OCI-LY7 (cell line): ENCODE data around the gene MFSD2A. TPM values are rescaled to one million over a fixed set of nuclear protein-coding genes. Genes with fewer than 3 reads are reported as not detected.
A peak's percentile ranks its signal among the peaks of the same experiment; 100 is the strongest.

Experiments used
- BruUV-seq: library from RNA; stranded (reverse); fragments of 400-500 nt; replicated peaks from 2 replicates; lab custom pipeline; 2021; lab: Mats Ljungman, UMichigan
- CTCF ChIA-PET: fragments of 300-600 bp; sonication (Branson Sonifier 250); formaldehyde crosslinking; loops from one replicate; lab custom pipeline; 2022; ENCODE audit warnings: antibody characterized with exemption; ENCODE audit not compliant: unreplicated experiment; lab: Charles Lee
- POLR2A ChIA-PET: fragments of 300-600 bp; sonication (Branson Sonifier 250); formaldehyde crosslinking; loops from one replicate; lab custom pipeline; 2022; ENCODE audit warnings: antibody characterized with exemption; lab: Charles Lee
- DNase-seq: peaks from one replicate; pipeline ENCODE4 v3.0.0-alpha.2; 2015; ENCODE audit warnings: low spot score
- H2AFZ ChIP-seq: fragments of 200-600 bp; sonication (generic), shearing (Covaris generic); 2 replicates; pipeline ENCODE4 v1.6.1; 2014; ENCODE audit warnings: mild to moderate bottlenecking, antibody characterized with exemption, low read length, moderate library complexity
- H3K27ac ChIP-seq: fragments of 200-600 bp; sonication (generic); 2 replicates; pipeline ENCODE4 v1.5.1; 2014; ENCODE audit warnings: mixed run types, low read depth, mild to moderate bottlenecking, moderate library complexity, low read length, inconsistent platforms; ENCODE audit not compliant: poor library complexity, severe bottlenecking
- H3K36me3 ChIP-seq: fragments of 200-600 bp; sonication (generic); 2 replicates; pipeline ENCODE4 v1.6.1; 2014; ENCODE audit warnings: mild to moderate bottlenecking, antibody characterized with exemption, low read length, moderate library complexity, mixed read lengths; ENCODE audit not compliant: insufficient read depth
- H3K4me1 ChIP-seq: fragments of 200-600 bp; sonication (generic); 2 replicates; pipeline ENCODE4 v1.5.1; 2014; ENCODE audit warnings: mild to moderate bottlenecking, low read length; ENCODE audit not compliant: insufficient read depth, poor library complexity, severe bottlenecking
- H3K4me2 ChIP-seq: fragments of 200-600 bp; sonication (generic); 2 replicates; pipeline ENCODE4 v1.6.1; 2014; ENCODE audit warnings: mild to moderate bottlenecking, low read length
- H3K4me3 ChIP-seq: fragments of 200-600 bp; sonication (generic); 2 replicates; pipeline ENCODE4 v1.5.1; 2014; ENCODE audit warnings: mild to moderate bottlenecking, low read depth, low read length; ENCODE audit not compliant: poor library complexity, severe bottlenecking
- H3K79me2 ChIP-seq: fragments of 200-600 bp; sonication (generic); 2 replicates; pipeline ENCODE4 v1.6.1; 2016; ENCODE audit warnings: low read depth, mild to moderate bottlenecking, low read length, moderate library complexity, mixed read lengths; ENCODE audit not compliant: insufficient read depth
- H3K9me2 ChIP-seq: fragments of 200-600 bp; sonication (generic); 2 replicates; pipeline ENCODE4 v1.6.1; 2016; ENCODE audit warnings: mild to moderate bottlenecking, low read length, mixed read lengths; ENCODE audit not compliant: insufficient read depth
- H3K9me3 ChIP-seq: fragments of 200-600 bp; sonication (generic); 2 replicates; pipeline ENCODE4 v1.6.1; 2014; ENCODE audit warnings: mild to moderate bottlenecking, mixed run types, low read length, mixed read lengths
- H4K20me1 ChIP-seq: fragments of 200-600 bp; sonication (generic); 2 replicates; pipeline ENCODE4 v1.6.1; 2014; ENCODE audit warnings: mild to moderate bottlenecking, antibody characterized with exemption, low read length, moderate library complexity, mixed read lengths; ENCODE audit not compliant: insufficient read depth
- EZH2phosphoT487 ChIP-seq: fragments of 200-600 bp; sonication (generic); IDR thresholded peaks from 2 replicates; pipeline ENCODE4 v1.6.1; 2018; ENCODE audit warnings: low read depth, borderline replicate concordance, mild to moderate bottlenecking, mixed run types, antibody characterized with exemption, low read length, moderate library complexity, mixed read lengths
- intact Hi-C: fragments of 100-400 bp; cut with micrococcal nuclease; formaldehyde crosslinking; loops from one replicate; pipeline ENCODE4 v1.10.0; 2022; ENCODE audit not compliant: unreplicated experiment
- total RNA-seq, 2 experiments: library from RNA; depleted of rRNA in 1 of 2; stranded (reverse); fragments of >200 nt in 1 of 2; shearing (Covaris generic) in 1 of 2; gene quantifications; 2 replicates each; pipeline ENCODE4 v1.2.3, GENCODE V29; 2014 to 2022
- TF ChIP-seq, protein P1 (sequence below): fragments of 200-600 bp; sonication (generic); conservative IDR thresholded peaks from 2 replicates; pipeline ENCODE4 v1.5.1; 2014; ENCODE audit warnings: mild to moderate bottlenecking, antibody characterized with exemption, low read length, moderate library complexity, mixed read lengths

The MFSD2A gene
- total RNA-seq, 2 experiments from 2014 or later = 9.9 to 13.4 TPM

DNA sequence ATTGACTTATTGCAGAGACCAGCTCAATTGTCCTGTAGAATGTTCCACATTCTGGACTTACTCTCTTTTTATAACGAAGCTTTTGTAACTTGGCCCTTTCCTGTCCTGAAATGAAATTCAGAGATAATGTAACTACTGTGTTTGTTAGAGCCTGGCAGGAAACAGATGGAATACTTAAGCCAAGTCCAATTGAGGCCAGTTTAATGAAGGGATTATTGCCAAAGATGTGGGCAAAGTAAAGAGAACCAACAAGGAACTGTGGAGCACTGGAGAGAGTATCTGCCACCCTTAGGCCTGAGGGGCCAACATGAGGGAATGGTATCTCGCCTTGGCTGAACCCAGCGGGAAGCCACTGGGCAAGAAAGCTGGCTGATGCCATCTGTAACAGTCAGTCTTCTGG, 32.9 kb downstream of the MFSD2A start:
- H3K4me3 ChIP-seq = no peak overlapping the region
- no peak overlapping the region for H3K27ac ChIP-seq
- no peaks in the 10 kb centered on the region for H3K79me2 ChIP-seq
- no peak overlapping the region for H2AFZ ChIP-seq
- no peak for DNase-seq
- ChIA-PET POLR2A (no interaction called here), CTCF (no interaction called here)
- no peaks in the 10 kb centered on the region for H4K20me1 ChIP-seq
- H3K4me2 ChIP-seq = no peak overlapping the region
- intact Hi-C loops = no loop called here
- H3K36me3 ChIP-seq = no peaks in the 10 kb centered on the region
- H3K9me2 ChIP-seq = no peaks in the 10 kb centered on the region
- TF ChIP-seq, protein P1, sequence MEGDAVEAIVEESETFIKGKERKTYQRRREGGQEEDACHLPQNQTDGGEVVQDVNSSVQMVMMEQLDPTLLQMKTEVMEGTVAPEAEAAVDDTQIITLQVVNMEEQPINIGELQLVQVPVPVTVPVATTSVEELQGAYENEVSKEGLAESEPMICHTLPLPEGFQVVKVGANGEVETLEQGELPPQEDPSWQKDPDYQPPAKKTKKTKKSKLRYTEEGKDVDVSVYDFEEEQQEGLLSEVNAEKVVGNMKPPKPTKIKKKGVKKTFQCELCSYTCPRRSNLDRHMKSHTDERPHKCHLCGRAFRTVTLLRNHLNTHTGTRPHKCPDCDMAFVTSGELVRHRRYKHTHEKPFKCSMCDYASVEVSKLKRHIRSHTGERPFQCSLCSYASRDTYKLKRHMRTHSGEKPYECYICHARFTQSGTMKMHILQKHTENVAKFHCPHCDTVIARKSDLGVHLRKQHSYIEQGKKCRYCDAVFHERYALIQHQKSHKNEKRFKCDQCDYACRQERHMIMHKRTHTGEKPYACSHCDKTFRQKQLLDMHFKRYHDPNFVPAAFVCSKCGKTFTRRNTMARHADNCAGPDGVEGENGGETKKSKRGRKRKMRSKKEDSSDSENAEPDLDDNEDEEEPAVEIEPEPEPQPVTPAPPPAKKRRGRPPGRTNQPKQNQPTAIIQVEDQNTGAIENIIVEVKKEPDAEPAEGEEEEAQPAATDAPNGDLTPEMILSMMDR = no peak
- TF ChIP-seq EZH2phosphoT487 = no peak
- no TSS peak for BruUV-seq
- peaks cover 12% of the 10 kb centered on the region for H3K4me1 ChIP-seq
- no peaks in the 10 kb centered on the region for H3K9me3 ChIP-seq

DNA sequence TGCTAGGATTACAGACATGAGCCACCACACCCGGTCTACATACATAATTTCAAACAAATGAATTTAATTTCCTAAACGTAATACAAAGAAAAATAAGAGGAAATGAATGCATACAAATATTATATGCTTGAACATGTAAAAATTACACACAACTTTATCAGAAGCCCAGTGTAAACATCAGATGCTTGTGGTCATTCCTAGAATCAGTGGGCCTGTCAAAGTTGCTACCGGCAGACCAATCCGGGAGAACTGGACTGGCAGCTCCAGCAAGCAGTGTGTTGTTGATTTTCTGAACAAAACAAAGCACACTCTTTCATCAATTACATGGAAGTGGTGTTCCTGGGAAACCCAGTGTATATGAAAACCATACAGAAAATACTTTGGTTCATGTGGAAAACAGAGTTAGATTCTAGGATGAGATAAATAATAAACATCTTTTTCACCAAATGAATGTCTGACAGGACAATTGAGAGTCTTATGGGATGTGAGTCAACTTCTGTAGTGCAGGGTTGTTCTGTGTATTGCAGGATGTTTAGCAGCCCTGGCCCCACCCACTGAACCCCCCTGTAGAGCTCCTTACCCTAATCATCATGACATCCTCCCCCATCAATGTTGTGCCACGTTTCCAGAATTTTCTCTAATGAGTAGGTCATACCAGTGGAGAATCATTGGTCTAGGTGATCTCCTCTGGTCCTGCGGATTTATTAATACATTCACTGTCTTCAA, 33.8 kb downstream of the MFSD2A start:
- no peak overlapping the region for H3K4me3 ChIP-seq
- no peaks in the 10 kb centered on the region for H4K20me1 ChIP-seq
- no peaks in the 10 kb centered on the region for H3K36me3 ChIP-seq
- H3K4me2 ChIP-seq = no peak overlapping the region
- H2AFZ ChIP-seq = no peak overlapping the region
- H3K9me2 ChIP-seq = no peaks in the 10 kb centered on the region
- intact Hi-C loops = no loop called here
- H3K27ac ChIP-seq = no peak overlapping the region
- CTCF ChIA-PET = no interaction called here
- no TSS peak for BruUV-seq
- H3K79me2 ChIP-seq = no peaks in the 10 kb centered on the region
- peaks cover 12% of the 10 kb centered on the region for H3K4me1 ChIP-seq
- no peak for DNase-seq
- H3K9me3 ChIP-seq = no peaks in the 10 kb centered on the region
- TF ChIP-seq, protein P1 = no peak
- no peak for TF ChIP-seq EZH2phosphoT487
- POLR2A ChIA-PET = interaction anchor here (0.8 kb wide), 1 partner anchor 13 kb away, joined by 3 read pairs; no protein-coding TSS in a partner anchor

DNA sequence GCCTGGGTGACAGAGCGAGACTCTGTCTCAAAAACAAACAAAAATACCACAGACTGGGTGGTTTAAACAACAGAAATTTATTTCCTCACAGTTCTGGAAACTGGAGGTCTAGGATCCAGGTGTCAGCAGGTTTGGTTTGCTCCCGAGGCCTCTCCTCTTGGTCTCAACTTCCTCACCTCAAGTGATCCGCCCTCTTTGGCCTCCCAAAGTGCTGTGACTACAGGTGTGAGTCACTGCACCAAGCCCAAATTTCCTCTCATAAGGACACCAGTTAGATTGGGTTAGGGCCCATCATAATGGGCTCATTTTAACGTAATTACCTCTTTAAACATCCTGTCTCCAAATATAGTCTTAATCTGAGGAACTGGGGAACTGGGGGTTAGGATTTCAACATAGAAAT, 35.5 kb downstream of the MFSD2A start:
- no peaks in the 10 kb centered on the region for H4K20me1 ChIP-seq
- H3K36me3 ChIP-seq = no peaks in the 10 kb centered on the region
- TF ChIP-seq, protein P1 = no peak
- TF ChIP-seq EZH2phosphoT487 = no peak
- H2AFZ ChIP-seq = peak overlapping the region; percentile 38; the same call in 1 of the 2 replicates
- ChIA-PET POLR2A (interaction anchor here (1.2 kb wide), 1 partner anchor 12 kb away, joined by 3 read pairs; no protein-coding TSS in a partner anchor), CTCF (no interaction called here)
- no TSS peak for BruUV-seq
- no peak for DNase-seq
- no peaks in the 10 kb centered on the region for H3K9me2 ChIP-seq
- H3K4me1 ChIP-seq = peaks cover 22% of the 10 kb centered on the region
- no peaks in the 10 kb centered on the region for H3K79me2 ChIP-seq
- H3K4me2 ChIP-seq = no peak overlapping the region; the same call in 1 of the 2 replicates
- H3K4me3 ChIP-seq = no peak overlapping the region
- no peaks in the 10 kb centered on the region for H3K9me3 ChIP-seq
- intact Hi-C loops = no loop called here
- H3K27ac ChIP-seq = no peak overlapping the region
